H1 (cell line): ENCODE results near the gene MAGI2. TPM values are rescaled to one million over a fixed set of nuclear protein-coding genes. Genes with fewer than 3 reads are reported as not detected.

ENCODE experiments used
- CTCF ChIA-PET: fragments of 300-600 bp; sonication (Branson Sonifier 250); formaldehyde crosslinking; loops from one replicate; lab custom pipeline; 2021; ENCODE audit not compliant: partially characterized antibody; lab: Charles Lee
- POLR2A ChIA-PET: fragments of 300-600 bp; sonication (Branson Sonifier 250); formaldehyde crosslinking; loops from one replicate; lab custom pipeline; 2021; ENCODE audit warnings: inconsistent platforms; ENCODE audit not compliant: partially characterized antibody; lab: Charles Lee
- DNase-seq, 2 experiments: peaks; one replicate each; pipeline versions ENCODE4 v3.0.0 to v3.0.0-alpha.2; 2010 to 2022; ENCODE audit warnings: low spot score in 2 of 2, low read depth in 1 of 2, mixed read lengths in 1 of 2
- FAIRE-seq: peaks from 2 replicates; lab custom pipeline; 2011; peaks lifted over from hg19 to GRCh38; lab: Jason Lieb, UNC
- H2AFZ ChIP-seq: 2 replicates; pipeline ENCODE4 v1.8.1; 2012; ENCODE audit warnings: low read length, inconsistent platforms
- H2AK5ac ChIP-seq: 2 replicates; pipeline ENCODE4 v1.6.1; 2013; ENCODE audit warnings: low read depth, low read length
- H2BK120ac ChIP-seq: replicated peaks from 2 replicates; pipeline ENCODE3; 2013; ENCODE audit warnings: low read depth, low read length, inconsistent platforms
- H2BK12ac ChIP-seq: 2 replicates; pipeline ENCODE4 v1.6.1; 2013; ENCODE audit warnings: low read depth, low read length
- H2BK15ac ChIP-seq: 2 replicates; pipeline ENCODE4 v1.6.1; 2013; ENCODE audit warnings: low read length
- H2BK20ac ChIP-seq: 2 replicates; pipeline ENCODE4 v1.6.1; 2013; ENCODE audit warnings: low read length
- H2BK5ac ChIP-seq: 2 replicates; pipeline ENCODE4 v1.6.1; 2013; ENCODE audit warnings: low read depth, low read length
- H3K14ac ChIP-seq: 2 replicates; pipeline ENCODE4 v1.6.1; 2013; ENCODE audit warnings: inconsistent platforms; ENCODE audit not compliant: insufficient read length
- H3K18ac ChIP-seq: 2 replicates; pipeline ENCODE4 v1.6.1; 2013; ENCODE audit warnings: low read length; ENCODE audit errors: extremely low read depth
- H3K23ac ChIP-seq: 2 replicates; pipeline ENCODE4 v1.6.1; 2013; ENCODE audit warnings: inconsistent platforms; ENCODE audit not compliant: insufficient read length
- H3K23me2 ChIP-seq: 2 replicates; pipeline ENCODE4 v1.6.1; 2013; ENCODE audit warnings: low read depth, low read length
- H3K27ac ChIP-seq: 2 replicates; pipeline ENCODE4 v1.6.1; 2011; ENCODE audit warnings: low read depth, low read length, inconsistent platforms
- H3K27me3 ChIP-seq, 4 experiments: replicated peaks in 1 of 4; 1 replicate in 1 of 4; 2 replicates in 3 of 4; pipeline versions ENCODE4 v1.6.1 to v1.8.1; 2011 to 2013; ENCODE audit warnings: low read length in 3 of 4, mild to moderate bottlenecking in 3 of 4, inconsistent platforms in 2 of 4, mixed read lengths in 2 of 4, moderate library complexity in 1 of 4; ENCODE audit not compliant: control insufficient read depth in 3 of 4, insufficient read depth in 3 of 4; ENCODE audit errors: extremely low read depth in 1 of 4
- H3K36me3 ChIP-seq, 4 experiments: 2 replicates each; pipeline versions ENCODE4 v1.6.1 to v1.8.1; 2011 to 2013; ENCODE audit warnings: mild to moderate bottlenecking in 4 of 4, low read length in 3 of 4, moderate library complexity in 2 of 4, control low read depth in 1 of 4, inconsistent platforms in 1 of 4; ENCODE audit not compliant: insufficient read depth in 4 of 4, control insufficient read depth in 2 of 4
- H3K4ac ChIP-seq: replicated peaks from 2 replicates; pipeline ENCODE3; 2013; ENCODE audit warnings: low read length, low read depth, mixed read lengths, inconsistent platforms; ENCODE audit not compliant: insufficient read length
- H3K4me1 ChIP-seq, 4 experiments: replicated peaks in 1 of 4; 1 replicate in 1 of 4; 2 replicates in 3 of 4; pipeline versions ENCODE4 v1.6.1 to v1.8.1; 2011 to 2013; ENCODE audit warnings: low read length in 3 of 4, inconsistent platforms in 2 of 4, mixed read lengths in 1 of 4; ENCODE audit not compliant: insufficient read depth in 4 of 4, control insufficient read depth in 3 of 4
- H3K4me2 ChIP-seq, 2 experiments: 2 replicates each; pipeline versions ENCODE4 v1.6.1 to v1.8.1; 2011 to 2013; ENCODE audit warnings: low read depth in 2 of 2, low read length in 2 of 2, control low read depth in 1 of 2, inconsistent platforms in 1 of 2, mild to moderate bottlenecking in 1 of 2; ENCODE audit not compliant: insufficient read depth in 1 of 2
- H3K4me3 ChIP-seq, 4 experiments: fragments of 200-600, 300-600 bp in 1 of 4; sonication (generic), shearing (Covaris generic), sonication (Bioruptor Twin) in 1 of 4; 2 replicates each; pipeline versions ENCODE4 v1.5.1 to v1.8.1; 2011 to 2016; ENCODE audit warnings: low read length in 4 of 4, low read depth in 3 of 4, control low read depth in 2 of 4, inconsistent platforms in 2 of 4, mild to moderate bottlenecking in 2 of 4, mixed read lengths in 1 of 4, moderate library complexity in 1 of 4; ENCODE audit not compliant: insufficient read depth in 2 of 4; ENCODE audit errors: extremely low read depth in 1 of 4
- H3K56ac ChIP-seq: replicated peaks from 2 replicates; pipeline ENCODE3; 2013; ENCODE audit warnings: low read depth, mild to moderate bottlenecking, mixed read lengths, low read length, inconsistent platforms; ENCODE audit not compliant: insufficient read length
- H3K79me1 ChIP-seq: 2 replicates; pipeline ENCODE4 v1.6.1; 2013; ENCODE audit warnings: low read depth, low read length, control low read depth
- H3K79me2 ChIP-seq, 2 experiments: 2 replicates each; pipeline versions ENCODE4 v1.6.1 to v1.8.1; 2012 to 2013; ENCODE audit warnings: low read length in 2 of 2, mild to moderate bottlenecking in 2 of 2, inconsistent platforms in 1 of 2; ENCODE audit not compliant: insufficient read depth in 2 of 2, control insufficient read depth in 1 of 2
- H3K9ac ChIP-seq, 4 experiments: replicated peaks in 1 of 4; 1 replicate in 1 of 4; 2 replicates in 3 of 4; pipeline versions ENCODE4 v1.6.1 to v1.8.1; 2011 to 2013; ENCODE audit warnings: low read depth in 3 of 4, low read length in 3 of 4, control low read depth in 2 of 4, mild to moderate bottlenecking in 2 of 4, moderate library complexity in 2 of 4, inconsistent platforms in 1 of 4; ENCODE audit errors: extremely low read depth in 1 of 4
- H3K9me3 ChIP-seq, 2 experiments: 2 replicates each; pipeline versions ENCODE4 v1.6.1 to v1.8.1; 2012 to 2013; ENCODE audit warnings: mild to moderate bottlenecking in 2 of 2, moderate library complexity in 2 of 2, control low read depth in 1 of 2, inconsistent platforms in 1 of 2, low read depth in 1 of 2, low read length in 1 of 2, mixed read lengths in 1 of 2; ENCODE audit not compliant: insufficient read depth in 2 of 2
- H4K20me1 ChIP-seq, 2 experiments: replicated peaks in 1 of 2; 2 replicates each; pipeline versions ENCODE3 to v1.8.1; 2011 to 2013; ENCODE audit warnings: inconsistent platforms in 2 of 2, low read length in 2 of 2, mild to moderate bottlenecking in 1 of 2; ENCODE audit not compliant: insufficient read depth in 2 of 2, control insufficient read depth in 1 of 2
- H4K5ac ChIP-seq: 2 replicates; pipeline ENCODE4 v1.6.1; 2013; ENCODE audit warnings: low read length, low read depth, mixed read lengths, inconsistent platforms; ENCODE audit not compliant: insufficient read length
- H4K8ac ChIP-seq: 2 replicates; pipeline ENCODE4 v1.8.0; 2013; ENCODE audit warnings: mild to moderate bottlenecking, moderate library complexity, low read length, inconsistent platforms; ENCODE audit not compliant: insufficient read depth; ENCODE audit errors: extremely low read depth
- H4K91ac ChIP-seq: replicated peaks from 2 replicates; pipeline ENCODE3; 2013; ENCODE audit warnings: low read length, mixed read lengths, inconsistent platforms; ENCODE audit not compliant: insufficient read length
- EP300 ChIP-seq, 2 experiments: IDR thresholded peaks; 1 replicate in 1 of 2; 2 replicates in 1 of 2; pipeline ENCODE4 v1.6.1; 2011 to 2012; ENCODE audit warnings: low read depth in 2 of 2, low read length in 2 of 2, mild to moderate bottlenecking in 2 of 2, borderline replicate concordance in 1 of 2, inconsistent platforms in 1 of 2, moderate library complexity in 1 of 2
- GTF2F1 ChIP-seq: IDR thresholded peaks from 2 replicates; pipeline ENCODE4 v1.6.1; 2012; ENCODE audit warnings: low read depth, low read length, improper control_type of control experiment, borderline replicate concordance
- HDAC2 ChIP-seq, 2 experiments: fragments of 300-600 bp in 1 of 2; sonication (generic) in 1 of 2; IDR thresholded peaks; 2 replicates each; pipeline ENCODE4 v1.6.1; 2011 to 2012; ENCODE audit warnings: low read depth in 2 of 2, low read length in 2 of 2, mild to moderate bottlenecking in 2 of 2, moderate library complexity in 2 of 2, borderline replicate concordance in 1 of 2, inconsistent platforms in 1 of 2
- JUND ChIP-seq: IDR thresholded peaks from 2 replicates; pipeline ENCODE4 v1.6.1; 2011; ENCODE audit warnings: mild to moderate bottlenecking, improper control_type of control experiment, low read length
- MAFK ChIP-seq: IDR thresholded peaks from 2 replicates; pipeline ENCODE4 v1.6.1; 2012; ENCODE audit warnings: low read depth, mild to moderate bottlenecking, improper control_type of control experiment, low read length
- NRF1 ChIP-seq: IDR thresholded peaks from 2 replicates; pipeline ENCODE4 v1.6.1; 2011; ENCODE audit warnings: mild to moderate bottlenecking, low read depth, low read length, improper control_type of control experiment
- ZNF274 ChIP-seq: IDR thresholded peaks from 2 replicates; pipeline ENCODE4 v1.7.0; 2012; ENCODE audit warnings: low read length, borderline replicate concordance; ENCODE audit errors: extremely low read depth
- WGBS, 2 experiments: shearing (Covaris generic) in 1 of 2; methylation state at CpG; one replicate each; pipeline versions ENCODE4 v1.1.6 to v1.1.7; 2013 to 2015; ENCODE audit warnings: low lambda C conversion rate in 2 of 2, mixed read lengths in 2 of 2, inconsistent platforms in 1 of 2, low coverage in 1 of 2, missing lambda C conversion rate in 1 of 2; ENCODE audit not compliant: insufficient replicate concordance in 2 of 2, insufficient coverage in 1 of 2, insufficient read length in 1 of 2; ENCODE audit errors: extremely low coverage in 1 of 2, missing lambda C conversion rate in 1 of 2; 5-methylcytosine and 5-hydroxymethylcytosine counted together
- polyA plus RNA-seq, 7 experiments: library from polyadenylated mRNA; depleted of rRNA in 3 of 7; stranded (reverse) in 5 of 7; unstranded in 2 of 7; fragments of >200 nt in 5 of 7; fragments of 200-250 nt in 2 of 7; gene quantifications; 1 replicate in 5 of 7; 2 replicates in 1 of 7; 4 replicates in 1 of 7; pipeline versions ENCODE4 v1.2.1 to v1.2.3, GENCODE V29; 2011 to 2013; ENCODE audit warnings: missing spikeins in 2 of 7, mixed read lengths in 2 of 7
- total RNA-seq: library from RNA; stranded (reverse); fragmentation: NEBNext Ultra II Directional; extraction: Animal tissue kit (Norgen Biotek cat#: 25700); gene quantifications from 2 replicates; pipeline ENCODE4 v1.2.1, GENCODE V29; 2021

The MAGI2 gene
- total and polyA plus RNA-seq, 2 of the 8 experiments (the other 6 are each of a cell fraction or from before 2014, with no cell fraction given), result 6.0 to 27.3 TPM

GRCh38 chr7:78780560-78780959, 672.9 kb downstream of the MAGI2 start:
- CTCF ChIA-PET, result interaction anchor here (1.1 kb wide), 1 partner anchor 24 kb away, joined by 4 read pairs; no protein-coding TSS in a partner anchor
- Histone ChIP-seq H4K20me1 (no peaks in the 10 kb centered on the region), H3K23me2 (peaks cover 3% of the 10 kb centered on the region; the same call in 1 of the 2 replicates), H2BK5ac (no peak overlapping the region), H2AK5ac (no peak overlapping the region), H4K5ac (no peak overlapping the region), H2BK120ac (no peak overlapping the region), H3K27me3 (no peaks in the 10 kb centered on the region), H3K4ac (no peak overlapping the region), H3K27ac (no peak overlapping the region), H3K36me3 (no peaks in the 10 kb centered on the region), H2BK20ac (no peak overlapping the region), H3K79me2 (no peaks in the 10 kb centered on the region), H3K4me2 (no peak overlapping the region), H3K9ac (no peak overlapping the region)
- WGBS, 2 experiments, result 86% methylated on average over 4 of the region's 4 CpGs; no CpG with 5 or more reads in 1 of the 2 experiments
- no peak for DNase-seq
- no peak for FAIRE-seq
- TF ChIP-seq ZNF274 (no peak), HDAC2 (IDR thresholded peaks at IDR 0.05; ENCODE audit: borderline replicate concordance in 1 of 2, low read depth in 2 of 2, low read length in 2 of 2) (no peak), GTF2F1 (no peak), EP300 (IDR thresholded peaks at IDR 0.05; ENCODE audit: borderline replicate concordance in 1 of 2, low read depth in 2 of 2, low read length in 2 of 2) (no peak), JUND (no peak), NRF1 (no peak), MAFK (no peak)
- TF ChIP-seq, all 59 proteins: peak for 0
- no peak overlapping the region for H3K23ac ChIP-seq
- POLR2A ChIA-PET, result no interaction called here
- H4K8ac ChIP-seq, result no peak overlapping the region
- H3K14ac ChIP-seq, result no peak overlapping the region
- no peak overlapping the region for H2BK15ac ChIP-seq
- no peak overlapping the region for H2AFZ ChIP-seq
- no peak overlapping the region for H2BK12ac ChIP-seq
- no peaks in the 10 kb centered on the region for H3K79me1 ChIP-seq
- no peak overlapping the region for H3K18ac ChIP-seq
- H3K9me3 ChIP-seq, result no peaks in the 10 kb centered on the region
- no peak overlapping the region for H3K56ac ChIP-seq
- no peak overlapping the region for H4K91ac ChIP-seq
- H3K4me3 ChIP-seq, result no peak overlapping the region
- no peaks in the 10 kb centered on the region for H3K4me1 ChIP-seq
